Keratinocyte (primary cell): ENCODE data around the gene GAP43. TPM values are rescaled to one million over a fixed set of nuclear protein-coding genes. Genes with fewer than 3 reads are reported as not detected.

Experiments
- DNase-seq: peaks from one replicate; pipeline ENCODE4 v3.0.0-alpha.2; 2011; ENCODE audit warnings: low read depth, missing footprints, low spot score
- FAIRE-seq: peaks from 2 replicates; lab custom pipeline; 2011; peaks lifted over from hg19 to GRCh38; lab: Jason Lieb, UNC
- H2AFZ ChIP-seq: 2 replicates; pipeline ENCODE4 v1.6.0; 2012; ENCODE audit warnings: low read length, control low read depth, inconsistent platforms; ENCODE audit not compliant: control insufficient read depth
- H3K27ac ChIP-seq: 2 replicates; pipeline ENCODE4 v1.5.1; 2011; ENCODE audit warnings: low read length; ENCODE audit not compliant: control insufficient read depth, insufficient read depth
- H3K27me3 ChIP-seq: 3 replicates; pipeline ENCODE4 v1.6.0; 2011; ENCODE audit warnings: low read length; ENCODE audit not compliant: control insufficient read depth, insufficient read depth; ENCODE audit errors: extremely low read depth
- H3K36me3 ChIP-seq, 2 experiments: 2 replicates in 1 of 2; 3 replicates in 1 of 2; pipeline ENCODE4 v1.5.1; 2011; ENCODE audit warnings: low read length in 2 of 2, mild to moderate bottlenecking in 1 of 2; ENCODE audit not compliant: control insufficient read depth in 2 of 2, insufficient read depth in 2 of 2; ENCODE audit errors: extremely low read depth in 1 of 2
- H3K4me1 ChIP-seq: 3 replicates; pipeline ENCODE4 v1.5.1; 2011; ENCODE audit warnings: low read length; ENCODE audit not compliant: control insufficient read depth, insufficient read depth; ENCODE audit errors: extremely low read depth
- H3K4me2 ChIP-seq: 3 replicates; pipeline ENCODE4 v1.6.0; 2011; ENCODE audit warnings: low read depth, low read length; ENCODE audit not compliant: control insufficient read depth, insufficient read depth; ENCODE audit errors: extremely low read depth
- H3K4me3 ChIP-seq, 3 experiments: fragments of 200-600 bp in 1 of 3; sonication (generic) in 1 of 3; 2 replicates in 2 of 3; 3 replicates in 1 of 3; pipeline ENCODE4 v1.5.1; 2011 to 2016; ENCODE audit warnings: low read length in 3 of 3, mild to moderate bottlenecking in 3 of 3, control low read depth in 2 of 3, inconsistent platforms in 1 of 3, low read depth in 1 of 3, mixed read lengths in 1 of 3, mixed run types in 1 of 3, moderate library complexity in 1 of 3; ENCODE audit not compliant: control insufficient read depth in 2 of 3, insufficient read depth in 2 of 3; ENCODE audit errors: extremely low read depth in 1 of 3
- H3K79me2 ChIP-seq: 2 replicates; pipeline ENCODE4 v1.6.0; 2012; ENCODE audit warnings: low read length; ENCODE audit not compliant: control insufficient read depth, insufficient read depth
- H3K9ac ChIP-seq: 3 replicates; pipeline ENCODE4 v1.6.0; 2011; ENCODE audit warnings: low read length; ENCODE audit not compliant: control insufficient read depth, insufficient read depth; ENCODE audit errors: extremely low read depth
- H3K9me1 ChIP-seq: 3 replicates; pipeline ENCODE4 v1.6.0; 2011; ENCODE audit warnings: low read length; ENCODE audit not compliant: control insufficient read depth, insufficient read depth; ENCODE audit errors: extremely low read depth
- H3K9me3 ChIP-seq: 2 replicates; pipeline ENCODE4 v1.5.1; 2012; ENCODE audit warnings: low read depth, low read length; ENCODE audit not compliant: control insufficient read depth
- H4K20me1 ChIP-seq: 3 replicates; pipeline ENCODE4 v1.6.0; 2011; ENCODE audit warnings: low read length; ENCODE audit not compliant: control insufficient read depth, insufficient read depth; ENCODE audit errors: extremely low read depth
- CTCF ChIP-seq, 3 experiments: IDR thresholded peaks in 1 of 3; conservative IDR thresholded peaks in 1 of 3; optimal IDR thresholded peaks in 1 of 3; 2 replicates in 2 of 3; 3 replicates in 1 of 3; pipeline versions ENCODE3 to v1.5.1; 2011; ENCODE audit warnings: low read length in 3 of 3, mild to moderate bottlenecking in 3 of 3, moderate library complexity in 2 of 3, control low read depth in 1 of 3, inconsistent platforms in 1 of 3; ENCODE audit not compliant: insufficient read depth in 2 of 3; ENCODE audit errors: extremely low read depth in 1 of 3
- EZH2 ChIP-seq: IDR thresholded peaks from one replicate; pipeline ENCODE4 v1.6.1; 2012; ENCODE audit warnings: inconsistent platforms, mild to moderate bottlenecking, low read length, moderate library complexity
- dilution Hi-C: fragments of 300-500 bp; cut with MboI; formaldehyde crosslinking; loops from one replicate; pipeline ENCODE4 v1.7.0; 2020; ENCODE audit warnings: low sequenced_read_pairs; ENCODE audit not compliant: extremely low pct_ligation_motif_present
- polyA plus RNA-seq, 5 experiments: library from polyadenylated mRNA; depleted of rRNA in 3 of 5; stranded (reverse) in 3 of 5; stranded (forward) in 1 of 5; unstranded in 1 of 5; fragments of >200 nt; gene quantifications; 1 replicate in 1 of 5; 2 replicates in 3 of 5; 3 replicates in 1 of 5; pipeline versions ENCODE4 v1.2.1 to v1.2.3, GENCODE V29; 2011 to 2012; ENCODE audit warnings: missing spikeins in 2 of 5, low read depth in 1 of 5, low replicate concordance in 1 of 5

Gene GAP43
- polyA plus RNA-seq, 1 donor (not counting 4 experiments of a cell fraction or from before 2014, with no cell fraction given), result not detected

GRCh38 chr3:115768661-115769060, 145.4 kb downstream of the GAP43 start:
- no peaks in the 10 kb centered on the region for H3K9me1 ChIP-seq
- dilution Hi-C loops, result no loop called here
- TF ChIP-seq CTCF (optimal IDR thresholded peaks at IDR 0.05 in 1 of 3, IDR thresholded peaks at IDR 0.05 in 1 of 3, conservative IDR thresholded peaks at IDR 0.05 in 1 of 3; ENCODE audit: extremely low read depth in 1 of 3, insufficient read depth in 2 of 3, low read length in 3 of 3) (no peak), EZH2 (no peak)
- no peaks in the 10 kb centered on the region for H3K9me3 ChIP-seq
- H3K36me3 ChIP-seq, result no peaks in the 10 kb centered on the region
- no peak overlapping the region for H2AFZ ChIP-seq
- H3K79me2 ChIP-seq, result no peaks in the 10 kb centered on the region
- H4K20me1 ChIP-seq, result no peaks in the 10 kb centered on the region
- FAIRE-seq (no peak), DNase-seq (no peak)
- H3K9ac ChIP-seq, result no peak overlapping the region
- H3K4me2 ChIP-seq, result no peak overlapping the region
- H3K4me3 ChIP-seq, result no peak overlapping the region
- no peaks in the 10 kb centered on the region for H3K27me3 ChIP-seq
- H3K27ac ChIP-seq, result no peak overlapping the region
- H3K4me1 ChIP-seq, result no peaks in the 10 kb centered on the region
